Amygdala (tissue), 56 donors: Measurements from ENCODE around the gene MANF.
"Not testable (repeated sequence)": the region's sequence is repeated elsewhere in the genome, so short reads cannot be mapped to it uniquely, and the experiment has no call there.

Experiments
- DNase-seq, 56 donors: peaks; one replicate each; lab custom pipeline; 2025; lab: John Stamatoyannopoulos, UW

The MANF gene

GRCh38 chr3:51384726-51385473 lies at the start of gene MANF:
Gene MANF (plus strand): TSS chr3:51385291. CDS start chr3:51385343, 52 bp downstream.
- DNase-seq, result peak; percentile 45 to 99 (median 96)

DNA sequence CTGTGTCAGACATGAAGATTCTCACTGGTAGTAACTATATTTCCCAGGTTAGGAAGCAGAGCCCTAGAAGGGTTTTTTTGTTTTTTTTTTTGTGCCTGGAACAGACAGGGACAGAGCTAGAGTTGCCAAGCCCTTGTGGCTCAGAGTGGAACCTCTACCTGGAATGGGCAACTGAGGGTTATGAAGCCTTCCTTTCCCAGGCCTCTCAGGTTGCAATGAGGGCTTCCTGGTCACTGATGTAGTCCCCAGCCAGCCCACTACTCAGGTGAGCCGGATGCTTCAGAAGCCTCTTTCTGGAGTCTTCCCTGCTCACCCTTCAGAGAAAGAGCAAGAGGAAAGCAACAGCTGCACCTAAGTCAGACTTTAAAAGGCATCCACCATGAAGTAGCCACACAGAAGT lies 48.8 kb upstream of the MANF start:
- no peak for DNase-seq

DNA sequence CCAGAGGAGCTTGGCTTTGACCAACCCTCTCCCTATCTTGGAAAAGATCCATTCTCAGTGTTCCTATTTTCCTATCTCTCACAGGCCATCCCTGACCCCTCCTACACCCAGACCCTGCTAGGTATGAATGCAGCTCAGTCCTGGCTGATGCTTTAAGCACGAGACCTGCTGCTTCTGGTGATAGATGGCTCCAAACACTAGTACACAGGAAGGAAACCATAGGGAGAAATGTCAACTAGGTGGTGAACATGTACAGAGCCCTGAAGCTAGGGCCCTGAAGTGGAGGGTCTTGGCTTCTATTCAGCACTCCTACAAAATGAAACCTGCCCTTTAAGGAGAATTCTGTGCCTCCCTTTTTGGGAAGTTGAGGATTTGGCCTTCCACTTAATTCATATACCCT lies 47.4 kb upstream of the MANF start:
- DNase-seq, result no peak

DNA sequence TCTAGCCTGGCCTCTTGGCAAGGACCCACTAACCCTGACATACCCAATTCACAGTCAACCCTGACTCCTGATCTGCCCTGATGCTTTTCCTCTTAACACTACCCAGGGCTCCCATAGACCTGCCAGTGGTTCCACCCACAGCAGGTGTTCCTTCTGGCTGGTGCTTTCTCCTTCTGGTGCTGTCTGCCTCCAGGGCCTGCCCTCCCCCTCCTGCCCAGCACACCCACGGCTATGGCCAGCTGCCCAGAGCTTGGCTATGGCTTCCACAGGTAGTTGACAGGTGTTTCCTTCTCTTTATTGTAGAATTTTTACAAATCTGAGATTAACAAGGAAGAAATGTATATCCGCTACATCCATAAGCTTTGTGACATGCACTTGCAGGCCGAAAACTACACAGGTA lies 46.5 kb upstream of the MANF start:
- DNase-seq, result no peak

- peak in 8 of 56 donors; percentile 13 to 55 (median 26) for DNase-seq
Observed at GRCh38 chr3:51340013-51340829, 44.9 kb upstream of the MANF start.

DNA sequence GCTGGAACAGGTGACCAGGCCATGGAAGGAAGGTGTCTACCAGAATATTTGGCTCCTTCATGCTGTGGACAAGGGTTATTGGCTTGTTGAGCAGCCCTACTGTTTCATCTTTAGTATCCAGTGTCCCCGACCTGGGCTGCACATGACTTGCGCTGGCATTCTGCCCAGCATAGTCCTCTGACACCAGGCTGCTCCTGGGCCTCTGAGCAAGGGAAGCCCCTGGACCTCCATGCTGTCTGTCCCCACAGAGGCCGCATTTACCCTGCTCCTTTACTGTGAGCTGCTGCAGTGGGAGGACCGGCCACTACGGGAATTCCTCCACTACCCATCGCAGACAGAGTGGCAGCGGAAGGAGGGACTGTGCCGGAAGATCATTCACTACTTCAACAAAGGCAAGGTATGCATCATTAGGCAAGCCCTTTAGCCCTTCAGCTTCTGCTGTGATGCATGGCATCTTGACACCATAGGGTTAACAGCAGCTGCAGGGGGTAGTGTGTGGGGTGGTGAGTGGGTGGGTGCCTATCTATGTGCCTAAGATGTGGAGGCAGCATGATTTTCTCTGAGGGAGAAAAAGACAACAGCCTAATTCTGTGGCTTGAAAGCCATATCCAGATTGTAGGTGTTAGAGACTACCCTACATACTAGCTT lies 44.0 kb upstream of the MANF start:
- DNase-seq, result no peak

GRCh38 chr3:51343918-51344687 lies 41.0 kb upstream of the MANF start:
- peak in 2 of 56 donors; percentile 14 to 23 for DNase-seq

DNA sequence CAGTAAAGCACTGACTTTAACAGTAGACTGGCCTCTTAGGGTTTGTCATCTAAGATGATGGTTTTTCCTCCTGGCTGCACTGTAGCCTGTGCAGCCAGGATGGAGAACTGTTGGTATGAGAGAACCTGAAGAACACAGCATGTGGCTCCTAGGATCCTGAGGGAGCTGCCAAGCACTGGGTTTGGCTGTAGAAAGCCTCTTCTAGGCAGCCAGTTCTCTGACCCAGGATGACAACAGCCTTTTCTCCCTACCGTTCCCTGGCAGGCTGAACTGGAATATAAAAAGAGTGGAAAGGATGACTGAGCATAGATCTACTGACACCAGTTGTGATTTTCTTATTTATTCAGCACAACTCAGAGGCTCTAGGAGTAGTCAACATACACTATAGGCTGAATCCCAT lies 34.3 kb upstream of the MANF start:
- peak in 4 of 56 donors; percentile 3 to 52 (median 32) for DNase-seq

DNA sequence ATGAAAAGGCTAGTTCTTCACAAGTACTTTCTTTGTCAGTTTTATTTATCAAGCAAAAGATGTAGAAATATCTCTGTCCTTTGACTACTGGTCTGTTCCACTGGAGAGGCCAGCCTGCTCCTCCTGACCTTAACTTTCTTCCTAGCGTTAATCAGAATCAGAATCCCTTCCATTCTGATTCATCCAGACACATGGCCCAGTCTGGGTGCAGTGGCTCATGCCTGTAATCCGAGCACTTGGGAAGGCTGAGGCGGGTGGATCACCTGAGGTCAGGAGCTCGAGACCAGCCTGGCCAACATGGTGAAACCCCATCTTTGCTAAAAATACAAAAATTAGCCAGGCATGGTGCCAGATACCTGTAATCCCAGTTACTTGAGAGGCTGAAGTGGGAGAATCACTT lies 32.0 kb upstream of the MANF start:
- no peak for DNase-seq

GRCh38 chr3:51353691-51354090 lies 31.4 kb upstream of the MANF start:
- no peak for DNase-seq

DNA sequence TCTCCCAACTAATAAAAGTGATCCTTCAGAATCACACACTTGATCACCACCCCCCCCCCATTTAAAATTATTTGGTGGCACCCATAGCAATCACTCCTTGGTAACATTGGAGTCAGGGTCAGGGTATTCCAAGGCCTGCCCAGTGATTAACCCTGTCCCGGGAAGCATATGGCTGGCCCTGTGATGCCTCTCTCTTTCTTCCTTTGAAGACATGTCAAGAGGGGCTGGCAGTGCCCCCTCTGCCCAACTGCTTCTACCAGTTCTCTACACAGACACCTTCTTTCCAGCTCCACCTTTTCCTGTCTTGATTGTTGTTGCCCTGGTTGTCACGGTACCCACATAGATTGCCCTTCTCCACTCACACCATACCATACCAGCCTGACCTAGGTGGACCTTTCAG lies 30.9 kb upstream of the MANF start:
- no peak for DNase-seq

DNA sequence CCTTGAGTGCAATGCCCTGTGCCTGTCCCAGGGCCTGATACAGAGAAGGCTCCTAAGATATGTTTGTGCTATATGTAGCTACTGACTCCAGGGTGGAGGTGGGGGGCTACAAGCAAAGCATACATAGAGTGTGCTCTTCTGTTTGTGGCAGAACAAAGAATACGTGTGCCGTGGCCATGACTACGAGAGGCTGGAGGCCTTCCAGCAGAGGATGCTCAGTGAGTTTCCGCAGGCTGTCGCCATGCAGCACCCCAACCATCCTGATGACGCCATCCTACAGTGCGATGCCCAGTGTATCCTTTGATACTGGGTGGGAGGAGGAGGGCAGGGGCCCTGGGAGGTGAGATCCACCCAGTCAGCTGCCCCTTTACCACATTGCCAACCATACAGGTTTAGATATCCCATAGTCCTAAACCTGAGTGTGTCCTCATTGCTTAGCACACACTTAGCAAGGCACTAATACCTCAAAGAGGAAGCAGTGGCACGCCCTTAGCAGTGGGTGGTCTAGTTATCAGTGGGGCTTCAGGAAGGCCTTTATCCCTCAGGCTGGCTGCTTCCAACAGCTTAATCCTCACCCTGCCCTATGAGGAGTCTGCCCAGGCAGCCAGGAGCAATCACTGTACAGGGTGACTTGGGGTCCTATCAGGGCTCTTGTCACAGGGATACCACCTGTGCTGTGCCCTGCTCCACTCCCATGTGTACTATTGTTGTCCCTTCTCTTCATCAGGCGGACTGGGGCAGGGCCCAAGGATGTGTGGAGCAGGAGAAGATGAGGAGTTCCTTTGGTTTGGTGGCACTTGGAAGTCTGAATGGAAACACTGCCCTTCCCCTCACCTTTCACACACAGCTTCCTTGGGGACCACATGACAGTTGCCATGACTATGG lies 30.1 kb upstream of the MANF start:
- DNase-seq, result peak in 1 of 56 donors; percentile 2

DNA sequence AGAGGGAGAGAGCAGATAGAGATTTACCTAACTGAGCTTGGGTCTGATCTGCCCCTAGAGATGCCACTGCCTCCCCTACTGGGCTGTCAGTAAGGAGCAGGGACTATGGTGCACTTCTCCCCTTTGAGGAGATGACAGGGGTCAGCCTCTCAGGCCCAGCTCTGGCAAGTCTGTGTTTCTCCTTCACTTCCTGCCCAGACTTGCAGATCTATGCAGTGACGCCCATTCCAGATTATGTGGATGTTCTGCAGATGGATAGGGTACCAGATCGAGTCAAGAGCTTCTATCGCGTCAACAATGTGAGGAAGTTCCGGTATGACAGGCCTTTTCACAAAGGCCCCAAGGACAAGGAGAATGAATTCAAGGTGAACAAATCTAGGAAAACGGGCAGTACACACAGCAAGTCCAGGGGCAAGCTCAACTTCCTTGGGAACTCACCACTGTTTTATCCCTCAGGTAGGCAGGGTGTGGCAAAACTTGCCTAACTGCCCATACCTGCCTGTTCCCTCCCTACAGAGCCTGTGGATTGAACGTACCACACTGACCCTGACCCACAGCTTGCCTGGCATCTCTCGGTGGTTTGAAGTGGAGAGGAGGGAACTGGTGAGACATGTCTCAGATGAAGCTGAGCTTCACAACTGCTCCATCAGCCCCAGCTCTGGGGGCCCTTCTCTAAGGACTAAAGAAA lies 29.1 kb upstream of the MANF start:
- no peak for DNase-seq

DNA sequence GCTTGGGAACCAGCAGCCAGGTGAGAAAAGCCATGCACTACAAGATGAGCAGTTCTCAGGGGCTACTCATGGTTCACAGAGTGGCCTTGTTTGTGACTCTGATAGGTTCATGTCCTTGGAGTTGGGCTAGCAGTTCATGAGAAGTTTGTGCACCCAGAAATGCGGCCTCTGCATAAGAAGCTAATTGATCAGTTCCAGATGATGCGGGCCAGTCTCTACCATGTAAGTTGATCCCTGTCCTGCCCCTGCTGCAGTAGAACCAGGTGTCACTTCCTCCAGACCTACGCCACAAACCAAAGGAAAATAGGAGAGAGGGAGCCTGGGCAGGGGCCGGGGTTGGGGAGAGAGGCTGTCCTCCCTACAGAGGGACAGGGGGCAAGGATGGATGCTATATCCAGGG lies 27.2 kb upstream of the MANF start:
- no peak for DNase-seq

- no peak for DNase-seq
Observed at GRCh38 chr3:51358981-51359380, 26.1 kb upstream of the MANF start.

GRCh38 chr3:51360806-51361205 lies 24.3 kb upstream of the MANF start:
- DNase-seq, result no peak

- no peak for DNase-seq
Observed at GRCh38 chr3:51361746-51362145, 23.3 kb upstream of the MANF start.

GRCh38 chr3:51362476-51362875 lies 22.6 kb upstream of the MANF start:
- DNase-seq, result no peak

- not testable (repeated sequence) for DNase-seq
Observed at GRCh38 chr3:51368276-51368675, 16.8 kb upstream of the MANF start.
